ENCODE data around the gene TSPAN5.

GRCh38 chr4:98624642-98625041 is 33.8 kb downstream of the TSPAN5 start:
- TF ChIP-seq CTCF (IDR thresholded peaks at IDR 0.05): no peak
- TF ChIP-seq POLR2A (IDR thresholded peaks at IDR 0.05): no peak
